HTR-8/SVneo (cell line): ENCODE results near the gene ADPGK.

Source experiments
- DNase-seq: peaks from one replicate; pipeline ENCODE4 v3.0.0; 2011; ENCODE audit warnings: low spot score, mixed read lengths; ENCODE audit not compliant: insufficient read length
- FAIRE-seq: peaks from 2 replicates; lab custom pipeline; 2011; peaks lifted over from hg19 to GRCh38; lab: Jason Lieb, UNC

ADPGK gene

DNA sequence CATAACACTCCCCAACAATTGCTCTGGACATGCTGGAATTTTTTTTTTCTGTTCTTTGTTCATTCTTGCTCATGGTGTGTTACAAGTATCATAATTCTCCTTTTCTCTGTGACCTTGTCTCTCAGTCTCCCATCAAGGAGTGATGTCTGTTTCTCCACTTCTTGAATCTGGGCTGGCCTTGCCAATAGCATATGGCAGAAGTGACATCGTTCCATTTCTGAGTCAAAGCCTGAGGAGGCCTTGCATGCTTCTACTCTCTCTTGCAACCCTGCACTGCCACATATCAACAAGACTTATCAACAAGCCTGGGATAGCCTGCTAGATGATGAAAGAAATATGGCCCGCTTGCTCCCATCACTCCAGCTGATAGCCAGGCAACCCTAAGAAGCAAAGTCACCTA, 8.9 kb upstream of the ADPGK start:
- no peak for FAIRE-seq

DNA sequence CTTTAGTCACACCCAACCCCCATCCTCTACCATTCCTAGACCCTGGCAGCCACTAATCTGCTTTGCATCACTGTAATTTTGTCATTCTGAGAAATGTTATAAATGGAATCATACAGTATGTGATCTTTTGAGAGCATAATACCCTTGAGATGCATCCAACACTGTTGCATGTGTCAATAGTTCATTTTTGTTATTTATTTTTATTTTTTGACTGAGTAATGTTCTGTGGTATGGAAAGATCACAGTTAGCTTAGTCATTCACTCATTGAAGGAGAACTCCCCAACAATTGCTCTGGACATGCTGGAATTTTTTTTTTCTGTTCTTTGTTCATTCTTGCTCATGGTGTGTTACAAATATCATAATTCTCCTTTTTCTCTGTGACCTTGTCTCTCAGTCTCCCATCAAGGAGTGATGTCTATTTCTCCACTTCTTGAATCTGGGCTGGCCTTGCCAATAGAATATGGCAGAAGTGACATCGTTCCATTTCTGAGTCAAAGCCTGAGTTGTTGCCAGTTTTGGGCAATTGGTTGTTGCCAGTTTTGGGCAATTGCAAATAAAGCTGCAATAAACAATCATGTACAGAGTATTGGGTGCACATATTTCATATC, 6.8 kb upstream of the ADPGK start:
- FAIRE-seq (no peak), DNase-seq (no peak)

More for the DNA sequence above, 8.9 kb upstream of the ADPGK start:
- DNase-seq, result no peak

DNA sequence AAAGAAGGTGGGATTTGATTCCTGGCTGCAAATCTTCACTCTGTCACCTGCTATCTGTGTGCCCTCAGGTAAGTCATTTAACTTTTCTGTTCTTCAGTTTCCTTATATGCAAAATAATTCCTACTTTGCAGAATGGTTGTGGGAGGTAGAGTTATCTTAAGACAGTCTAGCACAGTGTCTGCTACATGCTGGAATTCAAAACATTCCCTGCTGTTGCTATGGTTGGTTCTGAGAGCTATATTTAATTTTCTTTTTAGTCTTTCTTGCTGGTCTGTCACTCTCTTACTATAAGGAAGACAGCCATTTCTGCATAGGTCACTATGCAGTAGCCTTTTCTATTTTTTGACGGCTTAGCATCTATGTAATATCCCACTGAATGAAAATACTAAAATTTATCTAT, 4.0 kb upstream of the ADPGK start:
- DNase-seq (no peak), FAIRE-seq (no peak)

DNA sequence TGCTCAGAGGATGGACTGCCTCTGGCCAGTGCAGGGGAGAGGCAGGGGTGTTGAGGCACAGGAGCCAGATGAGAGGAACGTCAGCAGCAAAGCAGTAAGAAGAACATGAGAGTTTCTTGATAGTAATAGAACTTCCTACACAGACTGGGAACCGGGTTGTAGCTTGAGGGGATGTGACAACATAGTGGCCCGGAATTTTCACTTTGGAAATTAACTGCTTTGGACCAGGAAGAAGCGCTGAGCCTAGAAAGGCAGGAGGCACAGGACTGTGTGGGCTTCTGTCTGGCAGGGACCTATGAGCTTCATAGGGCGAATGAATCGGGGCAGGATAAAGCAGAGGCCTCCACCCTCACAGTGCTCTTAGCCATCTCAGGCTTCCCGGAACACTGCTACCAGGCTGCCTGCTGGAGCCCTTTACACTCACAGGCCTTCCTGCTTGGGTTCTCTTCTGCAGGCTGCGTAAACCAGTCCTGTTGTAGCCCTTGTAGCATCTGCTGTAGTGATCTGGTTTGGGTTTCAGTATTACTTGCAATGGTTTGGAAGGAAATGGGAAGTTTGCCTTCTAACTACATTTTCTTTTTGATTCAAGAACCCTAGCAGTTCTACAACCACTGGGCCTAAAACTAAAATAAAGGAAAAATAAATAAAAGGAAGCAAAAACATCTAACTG, 3.3 kb upstream of the ADPGK start:
- DNase-seq, result no peak
- no peak for FAIRE-seq

DNA sequence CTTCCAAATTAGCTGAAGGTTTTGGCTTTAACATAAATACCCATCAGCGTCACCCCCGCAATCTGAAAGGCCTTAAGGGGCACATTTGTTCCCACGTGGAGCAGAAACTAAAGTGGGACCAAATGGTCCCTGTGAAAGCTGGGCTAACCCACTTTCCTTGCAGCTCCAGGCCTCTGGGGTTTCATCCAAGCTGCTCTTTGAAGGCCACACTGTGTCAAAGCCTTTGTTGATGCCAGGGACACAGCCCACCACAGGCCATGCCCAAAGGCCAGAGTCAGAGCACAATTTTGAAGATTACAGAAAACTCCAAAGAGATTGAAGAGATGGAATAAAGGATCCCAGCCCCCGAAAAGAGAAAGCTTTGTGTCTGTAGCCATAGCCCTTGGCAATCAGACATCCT, 2.7 kb upstream of the ADPGK start:
- FAIRE-seq, result no peak

DNA sequence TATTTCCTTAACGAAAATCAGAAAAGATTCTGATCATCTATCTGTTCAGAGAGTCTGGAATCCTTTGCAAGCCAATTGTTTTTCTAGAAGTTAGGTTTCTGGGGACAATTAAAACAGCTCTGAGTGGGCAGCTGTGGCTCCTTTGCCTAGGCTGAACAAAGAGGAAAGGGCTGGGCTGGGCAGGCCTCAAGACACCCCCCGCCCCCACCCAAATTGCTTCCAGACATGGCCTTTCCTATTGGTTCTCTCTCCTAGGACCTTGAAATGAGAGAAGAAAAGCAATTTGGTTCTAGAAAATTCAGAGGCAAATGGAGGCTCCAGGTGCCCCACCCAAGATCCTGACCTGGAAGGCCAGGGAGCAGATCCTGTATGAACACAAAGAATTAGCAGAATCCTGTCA, 2.3 kb upstream of the ADPGK start:
- FAIRE-seq (no peak), DNase-seq (no peak)

More for the DNA sequence above, 2.7 kb upstream of the ADPGK start:
- no peak for DNase-seq

DNA sequence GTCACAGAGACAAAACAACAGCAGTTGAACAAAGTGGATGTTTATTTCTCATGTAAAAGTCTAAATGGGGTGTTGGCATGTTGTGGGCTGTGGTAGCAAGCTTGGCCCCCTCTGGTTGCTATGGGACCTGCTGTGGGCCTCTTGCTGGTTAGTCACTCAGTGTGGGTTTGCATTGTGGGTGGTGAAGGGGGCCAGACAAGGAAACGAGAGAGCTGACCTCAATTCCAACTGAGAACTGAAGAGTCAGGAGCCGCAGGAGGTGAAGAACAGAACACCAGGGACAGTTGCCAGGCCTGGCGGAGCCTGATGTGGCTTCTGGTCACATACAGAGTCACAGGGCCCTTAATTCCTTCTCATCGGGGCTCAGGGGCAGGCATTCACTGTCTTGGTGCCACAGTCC, 1.9 kb upstream of the ADPGK start:
- DNase-seq (no peak), FAIRE-seq (no peak)

DNA sequence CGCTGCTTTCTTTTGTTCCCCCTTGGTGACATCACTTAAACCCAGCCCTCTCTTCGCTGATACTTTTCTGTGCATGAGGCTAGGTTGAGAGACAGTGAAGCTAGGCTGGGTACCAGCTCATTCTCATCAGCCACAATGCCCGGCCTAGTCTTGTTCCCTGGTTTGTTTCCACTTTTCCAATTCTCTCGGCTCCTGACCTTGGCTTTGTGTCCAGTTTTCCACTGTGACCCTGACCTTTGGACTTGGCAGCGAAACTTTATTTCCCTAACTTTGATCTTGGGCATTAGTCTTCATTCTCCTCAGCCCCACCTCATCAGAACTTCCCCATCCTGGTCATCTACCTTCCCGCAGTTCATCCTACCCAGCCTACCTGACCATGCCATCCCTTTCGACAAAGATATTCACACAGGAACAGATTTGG, 908 bp upstream of the ADPGK start:
- no peak for DNase-seq
- peak; percentile 36 for FAIRE-seq

DNA sequence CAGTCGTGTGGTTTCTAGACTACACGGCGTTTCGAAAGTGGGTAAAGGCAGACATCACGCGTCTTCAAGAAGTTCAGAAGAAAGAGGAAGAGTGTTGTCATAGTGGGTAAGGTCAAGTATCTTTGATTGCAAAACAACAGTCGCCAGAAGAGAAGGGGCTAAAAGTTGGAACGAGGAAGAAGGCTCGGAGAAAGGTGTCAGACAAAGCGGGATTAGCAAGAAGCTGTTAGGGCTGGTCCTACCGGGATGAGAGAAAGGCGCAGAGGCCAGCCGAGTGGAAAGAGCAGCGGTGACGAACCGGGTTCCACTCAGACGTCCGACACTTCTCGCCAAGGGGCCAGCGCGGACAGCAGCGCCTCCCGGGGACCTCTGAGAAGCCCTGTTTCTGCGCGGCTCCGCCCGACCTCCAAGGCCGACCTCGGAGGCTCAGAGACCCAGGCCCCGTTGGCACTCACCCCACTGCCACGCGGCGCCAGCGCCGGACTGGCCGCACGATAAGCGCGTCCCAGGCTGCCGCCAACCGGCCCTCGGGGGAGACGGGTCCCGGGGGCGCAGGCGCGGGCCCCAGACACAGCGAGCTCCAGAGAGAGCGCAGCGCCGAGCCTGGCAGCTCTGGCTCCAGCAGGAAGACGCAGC, 436 bp downstream of the ADPGK start:
- FAIRE-seq (no peak), DNase-seq (no peak)

DNA sequence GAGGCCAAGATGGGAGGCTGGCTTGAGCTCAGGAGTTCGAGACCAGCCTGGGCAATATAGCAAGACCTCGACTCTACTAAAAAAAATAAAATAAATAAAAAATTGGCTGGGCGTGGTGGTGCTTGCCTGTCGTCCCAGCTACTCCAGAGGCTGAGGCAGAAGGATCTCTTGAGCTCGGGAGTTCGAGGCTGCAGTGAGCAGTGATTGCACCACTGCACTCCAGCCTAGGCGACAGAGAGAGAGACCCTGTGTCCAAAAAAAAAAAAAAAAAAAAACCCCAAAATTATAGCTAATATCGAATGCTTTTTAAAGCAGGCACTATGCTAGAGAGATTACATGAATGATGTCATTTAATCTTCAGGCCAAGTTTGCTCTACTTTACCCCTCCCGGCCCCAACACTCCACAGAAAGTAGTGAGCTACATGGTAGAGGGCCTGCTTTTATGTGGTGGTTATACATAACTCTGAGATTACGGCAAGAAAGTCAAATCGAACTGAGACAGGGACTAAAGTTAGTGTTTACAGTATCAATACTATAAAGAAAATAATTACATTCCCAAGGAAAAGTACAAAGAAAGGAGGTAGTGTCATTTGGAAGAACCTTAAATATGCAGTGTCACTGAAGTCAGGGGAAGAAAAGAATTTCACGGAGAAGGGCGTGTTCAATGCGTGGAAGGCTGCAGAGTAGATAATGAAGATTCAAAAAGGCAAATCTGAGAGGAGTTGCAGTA, 1.1 kb downstream of the ADPGK start:
- no peak for DNase-seq
- FAIRE-seq, result no peak

DNA sequence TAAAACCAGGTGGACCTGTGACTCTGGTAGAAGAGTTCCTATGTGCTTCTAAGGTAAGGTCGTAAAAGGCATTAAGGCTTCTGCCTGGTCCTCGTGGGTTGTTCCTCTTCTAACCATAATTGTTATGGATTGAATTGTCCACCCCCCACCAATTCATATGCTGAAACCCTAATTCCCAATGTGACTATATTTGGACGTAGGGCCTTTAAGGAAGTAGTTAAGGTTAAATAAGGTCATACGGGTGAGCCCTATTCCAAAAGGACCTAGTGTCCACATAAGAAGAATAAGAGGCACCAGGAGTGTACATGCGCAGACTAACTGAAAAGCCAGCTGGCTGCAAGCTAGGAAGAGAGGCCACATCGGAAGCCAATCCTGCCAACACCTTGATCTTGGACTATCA, 1.9 kb downstream of the ADPGK start:
- FAIRE-seq (no peak), DNase-seq (no peak)

DNA sequence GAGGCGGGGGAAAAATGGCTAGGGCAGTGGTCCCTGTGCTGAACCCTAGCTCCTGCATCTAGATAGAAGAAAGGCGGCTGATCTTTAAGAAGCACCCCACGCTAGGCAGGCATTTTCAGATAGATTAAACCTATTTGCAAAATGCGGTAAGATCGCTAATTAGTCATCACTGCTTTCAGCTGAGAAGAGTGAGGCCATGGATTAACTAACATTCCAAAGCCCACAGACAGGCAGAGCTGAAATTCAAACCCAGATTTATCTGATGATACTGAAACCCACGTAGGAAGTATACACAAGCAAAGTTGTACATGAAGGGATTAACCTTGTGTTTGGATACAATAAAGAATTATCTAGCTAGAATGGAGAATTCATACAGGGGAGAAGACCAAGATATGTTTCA, 4.8 kb downstream of the ADPGK start:
- no peak for FAIRE-seq
- no peak for DNase-seq

DNA sequence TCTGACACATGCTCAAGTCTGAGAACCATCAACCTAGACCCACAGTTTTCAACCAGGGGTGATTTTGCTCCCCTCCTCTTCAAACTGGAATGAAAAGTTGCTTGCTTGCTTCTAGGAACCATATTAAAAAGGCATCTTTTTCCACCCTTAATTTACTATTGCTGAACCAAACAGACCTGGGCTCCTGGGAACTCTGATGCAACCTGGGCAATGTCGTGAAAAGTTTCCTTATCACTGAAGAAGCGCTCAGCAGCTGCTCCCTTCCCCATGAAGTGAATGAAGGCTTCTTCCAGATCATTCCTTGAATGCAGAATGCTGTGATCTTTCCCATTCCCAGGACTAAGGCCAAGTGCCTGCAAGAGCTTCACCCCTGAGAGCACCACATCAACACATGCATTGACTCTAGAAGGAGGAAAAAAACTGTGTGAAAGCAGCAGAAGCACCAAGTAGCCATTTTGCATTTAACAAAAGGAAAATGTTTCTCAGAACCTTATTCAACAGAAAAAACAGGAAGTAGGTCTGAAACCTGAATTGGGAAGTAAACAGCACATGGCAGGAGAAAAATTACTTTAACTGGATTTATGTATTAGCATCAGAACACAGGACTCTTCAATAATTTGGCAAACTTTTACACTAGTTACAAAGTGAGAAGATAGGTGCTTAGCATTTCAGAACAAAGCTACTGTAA, 8.7 kb downstream of the ADPGK start:
- FAIRE-seq (no peak), DNase-seq (no peak)

DNA sequence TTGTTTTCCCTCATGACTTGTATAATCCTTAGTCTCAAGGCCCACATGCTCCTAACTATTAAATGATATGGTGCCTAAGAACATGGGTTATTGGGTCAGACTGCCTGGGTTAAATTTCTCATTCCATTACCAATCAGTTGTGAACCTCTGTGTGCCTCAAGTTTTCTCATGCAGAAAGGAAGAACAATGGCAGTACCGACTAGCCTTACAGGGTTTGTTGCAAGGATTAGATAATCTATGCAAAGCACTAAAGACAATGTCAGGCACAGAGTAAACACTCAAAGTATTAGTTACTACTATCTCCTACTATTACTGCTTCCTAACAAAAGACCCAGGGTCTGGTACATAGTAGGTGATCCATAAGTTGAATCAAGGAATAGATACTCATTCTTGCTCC, 12.2 kb downstream of the ADPGK start:
- DNase-seq, result no peak
- peak; percentile 52 for FAIRE-seq

DNA sequence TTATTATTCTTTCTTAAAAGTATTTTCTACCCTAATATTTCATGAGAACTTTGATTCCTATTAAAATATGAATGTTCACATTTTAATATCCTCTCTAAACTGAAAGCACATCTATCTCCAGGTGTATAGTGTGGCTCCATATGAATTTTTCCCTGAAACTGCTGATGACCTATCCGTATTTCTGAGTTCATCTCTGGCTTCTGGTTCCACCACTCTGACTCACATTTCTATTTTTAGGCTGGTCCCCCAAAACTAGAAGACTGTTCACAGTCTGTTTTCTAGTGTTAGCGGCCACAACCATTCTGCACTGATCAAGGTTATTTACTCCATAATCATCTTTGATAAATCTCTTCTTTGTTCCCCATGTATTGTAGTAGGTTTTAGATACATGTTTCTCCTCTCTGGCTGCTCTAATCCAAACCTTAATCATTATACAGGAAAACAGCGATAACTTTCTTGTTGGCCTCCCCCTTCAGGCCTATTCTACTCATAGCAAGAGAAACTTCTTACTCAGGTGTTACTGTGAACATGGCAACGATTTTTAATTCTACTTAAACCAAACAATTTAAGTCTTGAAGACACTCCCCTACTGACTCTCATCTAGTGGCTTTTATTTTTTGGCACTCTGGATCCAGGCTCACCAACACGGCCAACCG, 12.8 kb downstream of the ADPGK start:
- DNase-seq, result no peak
- FAIRE-seq, result no peak

DNA sequence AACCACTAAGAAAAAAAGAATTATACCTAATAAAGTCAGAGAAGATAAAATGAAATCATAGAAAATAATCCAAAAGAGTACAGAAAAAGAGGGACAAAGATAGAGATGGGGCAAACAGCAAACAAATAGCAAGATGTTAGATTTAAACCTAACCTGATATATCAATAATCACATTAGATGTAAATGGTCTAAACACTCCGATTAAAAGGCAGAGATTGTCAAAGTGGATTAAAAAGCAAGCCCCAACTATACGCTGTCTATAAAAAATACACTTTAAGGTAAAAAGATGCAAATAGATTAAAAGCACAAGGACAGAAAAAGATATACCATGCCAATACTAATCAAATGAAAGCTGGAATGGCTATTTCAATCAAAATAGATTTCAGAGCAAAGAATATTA, 16.8 kb downstream of the ADPGK start:
- FAIRE-seq, result no peak

DNA sequence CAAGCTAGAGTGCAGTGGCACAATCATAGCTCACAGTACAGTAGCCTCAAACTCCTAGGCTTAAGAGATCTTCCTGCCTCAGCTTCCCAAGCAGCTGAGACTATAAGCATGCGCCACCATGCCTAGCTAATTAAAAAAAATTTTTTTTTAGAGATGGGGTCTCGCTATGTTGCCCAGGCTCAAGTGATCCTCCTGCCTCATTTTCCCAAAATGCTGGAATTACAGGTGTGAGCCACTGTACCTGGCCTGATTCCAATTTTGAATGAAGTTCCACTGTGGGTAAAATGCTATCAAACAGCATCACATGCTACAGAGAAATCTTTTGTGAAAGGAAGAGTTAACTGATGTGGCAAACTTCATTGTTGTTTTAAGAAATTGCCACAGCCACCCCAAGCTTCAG, 17.5 kb downstream of the ADPGK start:
- no peak for FAIRE-seq

More for the DNA sequence above, 16.8 kb downstream of the ADPGK start:
- DNase-seq, result no peak

DNA sequence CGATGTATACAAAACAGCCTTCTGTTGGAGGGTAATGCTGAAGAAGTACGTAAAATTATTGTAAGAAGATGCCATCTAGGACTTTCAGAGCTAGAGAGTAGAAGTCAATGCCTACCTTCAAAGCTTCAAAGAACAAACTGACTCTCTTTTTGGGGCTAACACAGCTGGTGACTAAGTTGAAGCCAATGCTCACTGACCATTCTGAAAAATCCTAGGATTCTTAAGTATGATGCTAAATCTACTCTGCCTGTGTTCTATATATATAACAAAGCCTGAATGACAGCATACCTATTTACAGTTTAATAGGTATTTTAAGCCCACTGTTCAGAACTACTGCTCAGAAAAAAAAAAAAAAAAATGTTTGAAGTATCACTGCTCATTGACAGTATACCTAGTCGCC, 18.9 kb downstream of the ADPGK start:
- DNase-seq (no peak), FAIRE-seq (no peak)

More for the DNA sequence above, 17.5 kb downstream of the ADPGK start:
- no peak for DNase-seq

DNA sequence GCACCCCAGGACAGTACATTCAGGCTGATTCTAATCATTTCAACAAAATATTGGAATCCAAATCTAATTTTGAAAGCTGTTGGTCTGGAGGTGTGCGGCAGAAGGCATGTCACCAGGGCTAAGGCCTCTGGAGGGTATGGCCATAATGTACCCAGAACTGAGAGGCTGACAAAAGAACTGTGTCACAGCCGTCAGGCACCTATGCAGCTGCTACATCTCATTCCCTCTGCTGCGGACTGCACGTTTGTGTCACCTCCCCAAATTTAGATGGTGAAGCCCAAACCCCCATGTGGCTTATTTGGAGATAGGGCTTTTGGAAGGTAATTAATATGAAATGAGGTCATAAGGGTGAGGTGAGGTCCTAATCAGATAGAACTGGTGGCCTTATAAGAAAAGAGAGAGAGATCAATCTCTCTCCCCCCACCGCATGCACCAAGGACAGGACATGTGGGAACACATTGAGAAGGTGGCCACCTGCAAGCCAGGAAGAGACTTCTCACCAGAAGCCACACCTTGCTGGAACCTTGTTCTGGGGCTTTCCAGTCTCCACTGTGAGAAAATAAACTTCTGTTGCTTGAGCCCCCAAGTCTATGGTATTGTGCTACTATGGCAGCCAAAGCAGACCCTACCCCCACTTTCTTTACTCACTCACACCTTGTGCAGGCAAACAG, 22.8 kb downstream of the ADPGK start:
- FAIRE-seq (no peak), DNase-seq (no peak)
